GM23338 (cell line): Measurements from ENCODE around the gene CYB5RL. TPM values are rescaled to one million over a fixed set of nuclear protein-coding genes. Genes with fewer than 3 reads are reported as not detected.

Experiments
- ATAC-seq: fragments of 200-7000 bp; cut with Tn5 transposase; 3 replicates; pipeline ENCODE4 v1.9.1; 2020
- DNase-seq: peaks from one replicate; pipeline ENCODE4 v3.0.0-alpha.2; 2015; ENCODE audit warnings: low spot score
- H2AFZ ChIP-seq: fragments of 200-600 bp; sonication (generic); 2 replicates; pipeline ENCODE4 v1.8.0; 2016; ENCODE audit warnings: antibody characterized with exemption, mild to moderate bottlenecking, moderate library complexity
- H3F3A ChIP-seq: fragments of 200-600 bp; sonication (generic); replicated peaks from 2 replicates; pipeline ENCODE4 v1.8.0; 2017; ENCODE audit warnings: antibody characterized with exemption, mixed run types, low read depth
- H3K27ac ChIP-seq: fragments of 200-600 bp; sonication (generic); 2 replicates; pipeline ENCODE4 v1.6.1; 2016; ENCODE audit warnings: low read depth
- H3K27me3 ChIP-seq: fragments of 200-600 bp; sonication (generic); 2 replicates; pipeline ENCODE4 v1.8.0; 2016; ENCODE audit warnings: mild to moderate bottlenecking, mixed run types, moderate library complexity; ENCODE audit not compliant: insufficient read depth
- H3K36me3 ChIP-seq: fragments of 200-600 bp; sonication (generic); 2 replicates; pipeline ENCODE4 v1.8.0; 2016; ENCODE audit warnings: mild to moderate bottlenecking; ENCODE audit not compliant: insufficient read depth
- H3K4me1 ChIP-seq: fragments of 200-600 bp; sonication (generic); 2 replicates; pipeline ENCODE4 v1.8.0; 2016; ENCODE audit warnings: mild to moderate bottlenecking, moderate library complexity; ENCODE audit not compliant: insufficient read depth
- H3K4me2 ChIP-seq: fragments of 200-600 bp; sonication (generic); 2 replicates; pipeline ENCODE4 v1.7.1; 2017; ENCODE audit warnings: mixed run types
- H3K4me3 ChIP-seq: fragments of 200-600 bp; sonication (generic); 2 replicates; pipeline ENCODE4 v1.6.1; 2016; ENCODE audit warnings: mixed run types
- H3K79me2 ChIP-seq: fragments of 200-600 bp; sonication (generic); replicated peaks from 2 replicates; pipeline ENCODE4 v1.8.0; 2017; ENCODE audit warnings: mild to moderate bottlenecking; ENCODE audit not compliant: insufficient read depth
- H3K9me2 ChIP-seq: fragments of 200-600 bp; sonication (generic); 2 replicates; pipeline ENCODE4 v1.8.0; 2017; ENCODE audit not compliant: insufficient read depth
- H4K20me1 ChIP-seq: fragments of 200-600 bp; sonication (generic); replicated peaks from 2 replicates; pipeline ENCODE4 v1.8.0; 2017; ENCODE audit warnings: mild to moderate bottlenecking; ENCODE audit not compliant: insufficient read depth
- H3K27ac Mint-ChIP-seq: 2 replicates; pipeline ENCODE4 v1.8.0; 2020; ENCODE audit warnings: inconsistent platforms, mild to moderate bottlenecking, moderate library complexity, mixed read lengths
- H3K27me3 Mint-ChIP-seq: 3 replicates; pipeline ENCODE4 v1.8.0; 2022; ENCODE audit warnings: low read depth, mild to moderate bottlenecking, moderate library complexity, mixed read lengths, inconsistent platforms; ENCODE audit not compliant: insufficient read depth, poor library complexity
- H3K36me3 Mint-ChIP-seq: 3 replicates; pipeline ENCODE4 v1.8.0; 2021; ENCODE audit warnings: low read depth, mild to moderate bottlenecking, inconsistent platforms, moderate library complexity, mixed read lengths
- H3K4me1 Mint-ChIP-seq: 3 replicates; pipeline ENCODE4 v1.8.0; 2020; ENCODE audit warnings: mild to moderate bottlenecking, inconsistent platforms, mixed read lengths
- H3K4me3 Mint-ChIP-seq: 3 replicates; pipeline ENCODE4 v1.8.0; 2021; ENCODE audit warnings: moderate library complexity, mild to moderate bottlenecking, inconsistent platforms, mixed read lengths
- H3K9me3 Mint-ChIP-seq: 3 replicates; pipeline ENCODE4 v1.8.0; 2020; ENCODE audit warnings: moderate library complexity, mild to moderate bottlenecking, inconsistent platforms, mixed read lengths
- CREB1 ChIP-seq: fragments of 250-450 bp; sonication (Bioruptor Pico); IDR thresholded peaks from 2 replicates; pipeline ENCODE4 v1.5.0; 2020; ENCODE audit warnings: low read depth, mild to moderate bottlenecking, moderate library complexity
- EZH2 ChIP-seq: fragments of 200-600 bp; sonication (generic); IDR thresholded peaks from one replicate; pipeline ENCODE4 v1.8.0; 2017; ENCODE audit warnings: antibody characterized with exemption, mild to moderate bottlenecking, low read depth; ENCODE audit not compliant: unreplicated experiment
- EZH2phosphoT487 ChIP-seq: fragments of 200-600 bp; sonication (generic); IDR thresholded peaks from one replicate; pipeline ENCODE4 v1.8.1; 2018; ENCODE audit warnings: antibody characterized with exemption; ENCODE audit not compliant: unreplicated experiment
- JUNB ChIP-seq: IDR thresholded peaks from one replicate; pipeline ENCODE4 v1.6.1; 2016; ENCODE audit warnings: antibody characterized with exemption; ENCODE audit not compliant: unreplicated experiment
- NANOG ChIP-seq: IDR thresholded peaks from 2 replicates; pipeline ENCODE4 v1.6.1; 2016; ENCODE audit warnings: antibody characterized with exemption, borderline replicate concordance
- POLR2AphosphoS5 ChIP-seq: IDR thresholded peaks from 2 replicates; pipeline ENCODE4 v1.6.1; 2016; ENCODE audit warnings: antibody characterized with exemption, low read depth
- STAT1 ChIP-seq: IDR thresholded peaks from one replicate; pipeline ENCODE4 v1.6.1; 2016; ENCODE audit warnings: antibody characterized with exemption; ENCODE audit not compliant: unreplicated experiment
- ZNF114 ChIP-seq: fragments of 250-450 bp; sonication (Bioruptor Pico); IDR thresholded peaks from 2 replicates; pipeline ENCODE4 v1.5.0; 2020; ENCODE audit warnings: mild to moderate bottlenecking, moderate library complexity
- ZNF331 ChIP-seq: fragments of 250-450 bp; sonication (Bioruptor Pico); IDR thresholded peaks from 2 replicates; pipeline ENCODE4 v1.5.0; 2020; ENCODE audit warnings: low read depth, mild to moderate bottlenecking, moderate library complexity
- polyA plus RNA-seq: library from polyadenylated mRNA; unstranded; fragments of >200 nt; fragmentation: Nextera tagmentation; extraction: Ambion mirVana; gene quantifications from 2 replicates; pipeline ENCODE4 v1.2.1, GENCODE V29; 2016
- total RNA-seq: library from RNA; depleted of rRNA; stranded (reverse); fragments of >200 nt; shearing (Covaris generic); gene quantifications from 2 replicates; pipeline ENCODE4 v1.2.3, GENCODE V29; 2014
- TF ChIP-seq, protein P1 (sequence below), 2 experiments: fragments of 200-600 bp in 1 of 2; sonication (generic) in 1 of 2; conservative IDR thresholded peaks; 2 replicates each; pipeline versions ENCODE4 v1.5.1 to v1.6.1; 2016 to 2017; ENCODE audit warnings: antibody characterized with exemption in 2 of 2, low read depth in 2 of 2, mild to moderate bottlenecking in 2 of 2, moderate library complexity in 1 of 2
- TF ChIP-seq, protein P2 (sequence below): IDR thresholded peaks from one replicate; pipeline ENCODE4 v1.6.1; 2018; ENCODE audit warnings: antibody characterized with exemption; ENCODE audit not compliant: unreplicated experiment
- TF ChIP-seq, protein P3 (sequence below): IDR thresholded peaks from 2 replicates; pipeline ENCODE4 v1.6.1; 2016; ENCODE audit warnings: antibody characterized with exemption

The CYB5RL gene
- total and polyA plus RNA-seq, 2 experiments from 2014 or later: 5.9 to 11.5 TPM

DNA sequence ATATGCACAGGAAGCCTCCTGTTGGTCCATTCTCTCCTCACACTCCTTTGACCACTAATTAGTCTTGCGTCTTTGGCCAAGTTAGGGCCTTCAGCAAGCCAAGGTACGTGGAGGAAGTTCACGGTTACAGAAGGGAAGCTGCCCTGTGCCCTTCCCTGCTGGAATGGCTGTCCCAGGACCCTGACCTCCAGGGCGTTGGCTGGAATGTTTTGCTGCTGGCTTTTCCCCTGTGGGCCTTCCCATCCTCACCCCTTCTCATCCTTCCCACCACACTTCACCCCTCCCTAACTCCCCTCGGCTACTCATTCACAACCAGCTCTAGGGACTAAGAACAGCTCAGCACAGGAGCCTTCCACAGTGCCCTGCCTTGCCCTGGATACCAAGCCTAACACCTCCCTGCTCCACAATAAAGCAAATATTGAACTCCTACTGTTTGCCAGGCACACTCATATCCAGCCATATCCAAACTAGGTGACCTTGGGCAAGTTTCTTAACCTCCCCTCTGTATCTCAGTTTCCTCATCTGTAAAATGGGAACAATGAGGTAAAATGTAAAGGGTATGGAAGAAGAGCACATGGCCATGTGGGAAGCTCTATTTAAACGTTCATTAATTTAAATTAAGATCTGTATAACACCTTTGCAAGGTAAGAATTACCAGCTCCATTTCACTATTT lies 38.2 kb downstream of the CYB5RL start:
- no peaks in the 10 kb centered on the region for H3K27me3 ChIP-seq
- no peaks in the 10 kb centered on the region for H4K20me1 ChIP-seq
- H3K79me2 ChIP-seq: no peaks in the 10 kb centered on the region
- H3K4me2 ChIP-seq: no peak overlapping the region
- Mint-ChIP-seq H3K36me3 (no peaks in the 10 kb centered on the region), H3K27me3 (peaks cover 5% of the 10 kb centered on the region), H3K4me3 (no peak overlapping the region), H3K9me3 (no peaks in the 10 kb centered on the region), H3K27ac (no peak overlapping the region), H3K4me1 (peaks cover 7% of the 10 kb centered on the region; the same call in 1 of the 3 replicates)
- H3K4me1 ChIP-seq: no peaks in the 10 kb centered on the region
- DNase-seq (no peak), ATAC-seq (no peak)
- H3K36me3 ChIP-seq: no peaks in the 10 kb centered on the region
- TF ChIP-seq ZNF114 (CRISPR knock-in tag) (no peak), STAT1 (no peak), EZH2 (no peak), POLR2AphosphoS5 (no peak), NANOG (no peak), ZNF331 (CRISPR knock-in tag) (no peak)
- TF ChIP-seq, protein P1, sequence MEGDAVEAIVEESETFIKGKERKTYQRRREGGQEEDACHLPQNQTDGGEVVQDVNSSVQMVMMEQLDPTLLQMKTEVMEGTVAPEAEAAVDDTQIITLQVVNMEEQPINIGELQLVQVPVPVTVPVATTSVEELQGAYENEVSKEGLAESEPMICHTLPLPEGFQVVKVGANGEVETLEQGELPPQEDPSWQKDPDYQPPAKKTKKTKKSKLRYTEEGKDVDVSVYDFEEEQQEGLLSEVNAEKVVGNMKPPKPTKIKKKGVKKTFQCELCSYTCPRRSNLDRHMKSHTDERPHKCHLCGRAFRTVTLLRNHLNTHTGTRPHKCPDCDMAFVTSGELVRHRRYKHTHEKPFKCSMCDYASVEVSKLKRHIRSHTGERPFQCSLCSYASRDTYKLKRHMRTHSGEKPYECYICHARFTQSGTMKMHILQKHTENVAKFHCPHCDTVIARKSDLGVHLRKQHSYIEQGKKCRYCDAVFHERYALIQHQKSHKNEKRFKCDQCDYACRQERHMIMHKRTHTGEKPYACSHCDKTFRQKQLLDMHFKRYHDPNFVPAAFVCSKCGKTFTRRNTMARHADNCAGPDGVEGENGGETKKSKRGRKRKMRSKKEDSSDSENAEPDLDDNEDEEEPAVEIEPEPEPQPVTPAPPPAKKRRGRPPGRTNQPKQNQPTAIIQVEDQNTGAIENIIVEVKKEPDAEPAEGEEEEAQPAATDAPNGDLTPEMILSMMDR (conservative IDR thresholded peaks at IDR 0.05; ENCODE audit: low read depth in 2 of 2): no peak
- H3F3A ChIP-seq: no peaks in the 10 kb centered on the region
- H3K9me2 ChIP-seq: no peaks in the 10 kb centered on the region
- no peak overlapping the region for H3K27ac ChIP-seq
- H2AFZ ChIP-seq: no peak overlapping the region
- no peak overlapping the region for H3K4me3 ChIP-seq

DNA sequence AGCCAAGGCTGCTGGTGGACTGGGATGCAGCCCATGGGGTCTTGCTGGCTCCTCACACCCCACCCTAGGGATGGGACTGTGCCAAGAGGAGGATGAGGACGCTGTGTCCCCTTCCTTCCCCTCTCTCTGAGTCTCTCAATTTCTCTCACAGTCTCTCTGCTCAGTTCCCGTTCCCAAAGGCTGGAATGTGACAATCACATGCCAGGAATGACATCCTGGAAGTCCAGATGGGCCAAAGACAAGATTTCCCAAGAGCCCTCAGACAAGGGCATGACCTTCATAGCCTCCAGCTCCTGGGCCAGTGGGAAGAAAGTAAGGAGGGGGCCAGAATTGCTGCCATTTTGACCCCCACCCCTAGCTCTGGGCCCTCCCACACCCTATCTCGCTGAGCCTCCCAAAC lies 39.5 kb downstream of the CYB5RL start:
- Histone ChIP-seq H3K27ac (no peak overlapping the region), H3F3A (no peaks in the 10 kb centered on the region), H3K4me2 (no peak overlapping the region), H3K4me3 (no peak overlapping the region), H3K36me3 (no peaks in the 10 kb centered on the region), H3K4me1 (no peaks in the 10 kb centered on the region), H2AFZ (no peak overlapping the region), H3K79me2 (no peaks in the 10 kb centered on the region), H3K27me3 (no peaks in the 10 kb centered on the region), H4K20me1 (no peaks in the 10 kb centered on the region), H3K9me2 (no peaks in the 10 kb centered on the region)
- Mint-ChIP-seq H3K4me1 (peaks cover 7% of the 10 kb centered on the region; the same call in 1 of the 3 replicates), H3K9me3 (no peaks in the 10 kb centered on the region), H3K27ac (no peak overlapping the region), H3K4me3 (no peak overlapping the region), H3K36me3 (no peaks in the 10 kb centered on the region), H3K27me3 (peaks cover 5% of the 10 kb centered on the region)
- DNase-seq (no peak), ATAC-seq (no peak)
- TF ChIP-seq CREB1 (CRISPR knock-in tag) (no peak), POLR2AphosphoS5 (no peak), ZNF331 (CRISPR knock-in tag) (no peak), EZH2 (no peak), EZH2phosphoT487 (no peak), ZNF114 (CRISPR knock-in tag) (no peak), JUNB (no peak)
- TF ChIP-seq, protein P1 (conservative IDR thresholded peaks at IDR 0.05; ENCODE audit: low read depth in 2 of 2): no peak
- TF ChIP-seq, protein P2, sequence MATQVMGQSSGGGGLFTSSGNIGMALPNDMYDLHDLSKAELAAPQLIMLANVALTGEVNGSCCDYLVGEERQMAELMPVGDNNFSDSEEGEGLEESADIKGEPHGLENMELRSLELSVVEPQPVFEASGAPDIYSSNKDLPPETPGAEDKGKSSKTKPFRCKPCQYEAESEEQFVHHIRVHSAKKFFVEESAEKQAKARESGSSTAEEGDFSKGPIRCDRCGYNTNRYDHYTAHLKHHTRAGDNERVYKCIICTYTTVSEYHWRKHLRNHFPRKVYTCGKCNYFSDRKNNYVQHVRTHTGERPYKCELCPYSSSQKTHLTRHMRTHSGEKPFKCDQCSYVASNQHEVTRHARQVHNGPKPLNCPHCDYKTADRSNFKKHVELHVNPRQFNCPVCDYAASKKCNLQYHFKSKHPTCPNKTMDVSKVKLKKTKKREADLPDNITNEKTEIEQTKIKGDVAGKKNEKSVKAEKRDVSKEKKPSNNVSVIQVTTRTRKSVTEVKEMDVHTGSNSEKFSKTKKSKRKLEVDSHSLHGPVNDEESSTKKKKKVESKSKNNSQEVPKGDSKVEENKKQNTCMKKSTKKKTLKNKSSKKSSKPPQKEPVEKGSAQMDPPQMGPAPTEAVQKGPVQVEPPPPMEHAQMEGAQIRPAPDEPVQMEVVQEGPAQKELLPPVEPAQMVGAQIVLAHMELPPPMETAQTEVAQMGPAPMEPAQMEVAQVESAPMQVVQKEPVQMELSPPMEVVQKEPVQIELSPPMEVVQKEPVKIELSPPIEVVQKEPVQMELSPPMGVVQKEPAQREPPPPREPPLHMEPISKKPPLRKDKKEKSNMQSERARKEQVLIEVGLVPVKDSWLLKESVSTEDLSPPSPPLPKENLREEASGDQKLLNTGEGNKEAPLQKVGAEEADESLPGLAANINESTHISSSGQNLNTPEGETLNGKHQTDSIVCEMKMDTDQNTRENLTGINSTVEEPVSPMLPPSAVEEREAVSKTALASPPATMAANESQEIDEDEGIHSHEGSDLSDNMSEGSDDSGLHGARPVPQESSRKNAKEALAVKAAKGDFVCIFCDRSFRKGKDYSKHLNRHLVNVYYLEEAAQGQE: no peak
- TF ChIP-seq, protein P3, sequence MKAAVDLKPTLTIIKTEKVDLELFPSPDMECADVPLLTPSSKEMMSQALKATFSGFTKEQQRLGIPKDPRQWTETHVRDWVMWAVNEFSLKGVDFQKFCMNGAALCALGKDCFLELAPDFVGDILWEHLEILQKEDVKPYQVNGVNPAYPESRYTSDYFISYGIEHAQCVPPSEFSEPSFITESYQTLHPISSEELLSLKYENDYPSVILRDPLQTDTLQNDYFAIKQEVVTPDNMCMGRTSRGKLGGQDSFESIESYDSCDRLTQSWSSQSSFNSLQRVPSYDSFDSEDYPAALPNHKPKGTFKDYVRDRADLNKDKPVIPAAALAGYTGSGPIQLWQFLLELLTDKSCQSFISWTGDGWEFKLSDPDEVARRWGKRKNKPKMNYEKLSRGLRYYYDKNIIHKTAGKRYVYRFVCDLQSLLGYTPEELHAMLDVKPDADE: no peak
